HG02759 (cell line): ENCODE data around the gene TMEM141.
"Not testable (repeated sequence)": the region's sequence is repeated elsewhere in the genome, so short reads cannot be mapped to it uniquely, and the experiment has no call there.

ENCODE experiments used
- ATAC-seq: cut with Tn5 transposase; IDR thresholded peaks from one replicate; pipeline ENCODE4 v1.9.1; 2021; ENCODE audit warnings: mild to moderate bottlenecking, moderate library complexity; ENCODE audit not compliant: unreplicated experiment

Gene TMEM141

DNA sequence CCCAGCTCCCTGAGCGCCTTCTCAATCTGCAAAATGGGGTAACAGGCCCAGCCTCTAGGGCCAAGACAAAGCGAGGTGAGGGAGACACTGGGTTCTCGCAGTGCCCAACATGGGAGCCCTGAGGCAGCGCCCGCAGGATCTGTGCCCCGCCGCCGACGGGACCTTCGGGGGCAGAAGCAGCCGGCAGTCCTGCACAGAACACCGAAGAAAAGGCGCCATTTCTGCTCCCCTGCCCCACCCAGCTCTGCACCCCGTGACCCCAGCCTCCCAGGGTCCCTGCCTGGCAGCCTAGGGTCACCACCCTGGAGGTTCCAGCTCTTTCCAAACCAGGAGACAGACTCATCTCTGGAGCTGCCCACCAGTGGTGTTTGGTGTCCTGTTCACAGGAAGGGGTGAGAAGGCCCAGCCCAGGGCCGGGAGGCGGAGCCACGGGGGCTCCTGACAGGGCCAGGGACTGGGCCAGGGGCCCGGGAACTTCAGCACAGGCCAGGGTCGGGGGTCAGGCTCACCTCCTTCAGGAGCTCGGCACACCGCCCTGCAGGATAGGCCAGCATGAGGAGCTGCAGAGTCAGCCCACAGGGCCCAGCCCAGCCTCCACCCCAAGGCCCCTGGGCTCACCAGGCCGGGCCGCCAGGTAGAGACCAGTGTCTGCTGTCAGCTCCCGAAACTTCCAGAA, 36.4 kb upstream of the TMEM141 start:
- ATAC-seq: no peak

- not testable (repeated sequence) for ATAC-seq
Observed at GRCh38 chr9:136755302-136756133, 35.6 kb upstream of the TMEM141 start.

- ATAC-seq: no peak
Observed at GRCh38 chr9:136756134-136756438, 35.1 kb upstream of the TMEM141 start.

DNA sequence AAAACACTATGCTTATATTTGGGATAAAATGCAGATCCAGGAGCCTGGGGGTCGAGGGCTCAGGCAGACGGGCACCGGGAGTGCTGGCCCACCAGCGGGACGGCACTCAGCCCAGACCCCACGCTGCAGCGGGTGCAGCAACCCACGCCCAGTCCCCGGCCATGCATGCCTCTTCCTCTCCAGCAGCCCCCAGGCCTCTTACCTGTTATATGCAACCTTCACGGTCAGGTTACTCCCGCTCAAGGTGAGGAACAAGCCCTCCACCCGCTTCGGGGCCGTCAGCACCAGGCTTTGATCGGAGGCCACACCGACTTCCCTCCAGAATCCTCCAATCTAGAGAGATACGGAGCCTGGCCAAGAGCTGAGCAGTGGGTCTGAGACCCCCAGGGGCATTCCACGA, 34.3 kb upstream of the TMEM141 start:
- ATAC-seq: no peak

DNA sequence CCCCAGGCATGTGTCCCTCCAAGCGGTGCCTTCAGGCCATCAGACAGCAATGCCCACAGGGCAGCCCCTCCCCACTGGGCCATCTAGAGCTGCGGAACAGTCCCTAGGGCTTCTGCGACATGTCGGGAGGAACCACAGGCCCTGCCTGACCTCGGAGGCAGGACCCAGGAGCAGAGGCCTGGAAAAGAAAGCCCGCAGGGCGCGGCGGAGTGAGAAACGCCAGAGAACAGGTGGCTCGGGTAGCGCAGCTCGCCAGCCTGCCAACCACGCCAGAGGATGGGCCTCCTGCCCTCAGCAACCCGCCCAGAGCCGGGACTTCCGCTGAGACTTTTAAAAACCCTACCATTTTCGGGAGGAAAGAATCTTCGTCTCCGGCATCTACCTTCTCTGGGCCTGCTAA, 33.8 kb upstream of the TMEM141 start:
- no peak for ATAC-seq

DNA sequence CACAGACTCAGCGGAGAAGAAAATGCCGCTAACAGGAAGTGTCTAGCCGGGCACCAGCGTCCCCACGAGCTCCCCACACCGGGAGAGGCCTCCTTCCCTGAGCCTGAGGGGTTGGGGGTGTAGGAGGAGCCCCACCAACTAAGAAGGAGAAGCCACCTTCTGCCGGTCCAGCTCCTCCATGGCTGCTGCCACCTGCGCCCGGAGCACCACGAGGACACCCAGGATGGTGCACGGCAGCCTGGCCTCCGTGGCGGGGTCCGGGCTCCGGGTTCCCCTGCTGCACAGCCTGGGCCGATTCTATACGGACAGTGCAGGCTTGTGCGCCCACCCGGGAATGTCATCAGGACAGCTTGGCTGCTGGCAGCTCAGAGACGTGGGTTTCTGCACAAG, 33.4 kb upstream of the TMEM141 start:
- no peak for ATAC-seq

DNA sequence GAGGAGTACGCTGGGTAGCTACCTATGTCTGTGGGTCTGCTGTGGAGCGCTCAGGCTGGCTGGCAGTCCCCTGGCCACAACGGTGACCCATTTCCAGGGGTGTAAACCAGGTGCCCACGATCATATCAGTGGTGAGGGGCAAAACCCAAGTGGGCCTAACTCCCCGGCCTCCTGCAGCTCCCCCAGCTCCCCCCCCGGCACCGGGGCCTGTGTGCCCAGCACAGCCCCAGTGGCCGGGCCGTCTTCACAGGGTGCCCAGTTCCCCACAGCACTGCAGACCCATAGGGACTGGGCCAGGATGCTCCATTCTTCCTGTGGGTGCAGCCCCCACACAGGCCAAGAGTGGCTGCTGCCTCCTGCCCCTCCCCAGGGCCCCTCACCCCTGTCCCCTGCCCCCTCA, 32.1 kb upstream of the TMEM141 start:
- ATAC-seq: no peak

DNA sequence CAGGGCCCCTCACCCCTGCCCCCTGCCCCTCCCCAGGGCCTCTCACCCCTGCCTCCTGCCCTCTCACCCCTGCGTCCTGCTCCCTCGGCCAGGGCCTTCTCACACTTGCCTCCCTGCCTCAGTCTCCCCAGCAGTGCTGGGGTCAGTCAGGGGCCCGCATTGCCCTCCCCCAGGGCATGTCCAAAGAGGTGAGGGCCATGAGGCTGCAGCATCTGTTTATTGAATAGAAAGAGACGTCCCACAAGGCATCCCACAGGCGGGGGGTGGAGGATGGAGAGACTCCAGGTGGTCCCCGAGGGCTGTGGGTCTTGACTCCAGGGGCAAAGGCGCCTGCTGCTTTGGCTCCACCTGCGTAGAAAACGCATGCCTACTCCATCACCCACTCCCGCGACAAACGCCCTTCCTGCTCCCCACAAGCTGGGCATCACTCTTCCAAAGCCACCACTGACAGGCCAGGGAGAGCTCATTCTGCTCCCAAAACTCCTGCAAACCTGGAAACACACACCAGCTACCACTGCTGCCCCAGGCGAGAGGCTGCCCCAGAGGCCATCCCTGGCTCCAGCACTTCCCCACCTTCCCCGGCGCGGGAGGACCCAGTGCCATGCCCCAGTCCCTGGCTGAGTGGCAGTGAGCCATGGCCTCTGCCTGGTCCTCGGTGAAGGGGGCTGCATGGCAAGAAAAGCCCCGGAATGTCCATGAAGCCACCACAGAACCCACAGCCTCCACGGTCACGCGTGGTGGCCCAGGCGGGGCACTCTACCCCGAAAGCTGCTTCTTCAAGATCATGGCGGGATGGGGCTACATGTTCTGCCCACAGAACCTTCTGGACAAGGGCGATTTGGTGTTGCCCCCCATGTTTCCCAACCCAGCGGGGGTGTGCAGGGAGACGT, 31.5 kb upstream of the TMEM141 start:
- ATAC-seq: no peak

DNA sequence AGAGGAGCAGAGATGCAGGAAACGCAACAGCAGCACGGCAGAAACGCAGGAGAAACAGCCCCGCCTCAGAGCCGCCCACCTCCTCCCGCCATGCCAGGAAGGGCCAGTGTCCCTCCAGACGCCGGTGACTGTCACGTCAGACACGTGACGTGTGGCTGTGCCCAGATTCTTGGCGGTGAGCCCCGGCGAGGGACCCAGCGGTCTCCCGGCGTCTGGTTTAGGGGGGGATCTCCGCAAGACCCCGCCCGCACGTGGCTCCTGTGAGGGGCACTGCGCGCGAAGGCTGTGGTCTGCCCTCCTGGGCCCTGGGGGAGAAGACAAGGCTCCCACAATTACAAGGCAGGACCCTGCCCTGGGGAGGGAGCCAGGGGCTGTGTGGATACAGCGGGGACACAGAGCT, 30.7 kb upstream of the TMEM141 start:
- ATAC-seq: no peak

- not testable (repeated sequence) for ATAC-seq
Observed at GRCh38 chr9:136760834-136761544, 30.2 kb upstream of the TMEM141 start.

GRCh38 chr9:136761545-136761981, 29.6 kb upstream of the TMEM141 start:
- no peak for ATAC-seq

GRCh38 chr9:136762221-136762691, 28.9 kb upstream of the TMEM141 start:
- ATAC-seq: no peak

DNA sequence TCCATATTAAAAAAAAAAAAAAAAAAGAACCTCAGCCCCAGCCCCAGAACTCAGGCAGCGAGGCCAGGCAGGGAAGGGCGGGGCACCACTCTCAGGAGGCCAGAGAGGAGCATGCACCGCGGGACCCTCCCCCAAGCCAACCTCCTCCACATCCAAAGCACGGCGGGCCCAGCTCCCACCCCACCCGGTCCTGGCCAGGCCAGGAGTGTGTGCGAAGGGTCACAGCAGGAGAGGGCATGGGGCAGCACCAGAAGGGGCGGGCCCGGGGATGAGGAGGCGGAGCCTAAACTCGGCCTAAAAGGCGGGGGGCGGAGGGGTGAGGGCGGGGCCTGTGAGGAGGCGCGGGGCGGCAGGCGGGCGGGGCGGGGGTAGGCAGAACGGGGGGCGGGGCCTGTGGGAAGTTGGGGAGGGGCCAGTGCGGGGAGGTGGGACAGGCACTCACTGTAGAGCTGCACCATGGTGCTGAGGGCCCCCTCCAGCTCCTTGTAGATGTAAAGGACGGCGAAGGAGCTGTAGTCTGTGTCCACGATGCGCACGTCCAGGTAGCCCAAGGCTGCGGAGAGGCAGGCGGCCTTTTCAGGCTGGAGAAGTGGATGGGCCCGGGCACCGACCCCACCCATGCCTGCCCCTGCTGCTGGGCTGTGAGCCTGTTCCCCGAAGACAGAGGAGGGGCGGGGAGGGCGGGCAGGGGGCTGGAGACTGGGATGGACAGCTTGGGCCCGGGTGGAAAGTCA, 28.1 kb upstream of the TMEM141 start:
- no peak for ATAC-seq

DNA sequence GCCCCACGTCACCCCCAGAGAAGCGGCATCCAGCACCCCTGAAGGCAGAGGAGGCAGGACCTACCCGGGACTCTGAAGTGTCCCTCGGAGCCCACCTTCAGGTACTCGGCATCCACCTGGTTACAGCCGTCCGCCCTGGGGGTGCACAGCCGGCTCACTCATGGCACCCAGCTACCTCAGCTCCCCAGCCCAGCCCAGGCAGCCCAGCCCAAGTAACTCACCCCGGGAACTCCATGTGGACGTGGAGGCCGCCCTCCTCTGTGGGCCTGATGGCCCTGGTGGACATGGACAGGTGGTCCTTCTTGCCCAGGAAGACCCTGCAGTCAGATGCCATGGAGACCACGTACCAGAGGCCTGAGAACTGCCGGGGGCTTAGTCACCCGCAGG, 27.5 kb upstream of the TMEM141 start:
- ATAC-seq: no peak

GRCh38 chr9:136764301-136764891, 26.7 kb upstream of the TMEM141 start, which contains the start of gene LCN15:
LCN15 (minus strand) TSS chr9:136764518; CDS start chr9:136764488, 30 bp downstream.
- no peak for ATAC-seq

GRCh38 chr9:136765041-136765440, 26.1 kb upstream of the TMEM141 start:
- no peak for ATAC-seq

GRCh38 chr9:136765745-136766409, 25.3 kb upstream of the TMEM141 start:
- not testable (repeated sequence) for ATAC-seq

- ATAC-seq: not testable (repeated sequence)
Observed at GRCh38 chr9:136766410-136767120, 24.6 kb upstream of the TMEM141 start.
